Kidney (tissue), 14 donors: ENCODE data around the gene CFB. TPM values are rescaled to one million over a fixed set of nuclear protein-coding genes. Genes with fewer than 3 reads are reported as not detected.
"Not testable (repeated sequence)": the region's sequence is repeated elsewhere in the genome, so short reads cannot be mapped to it uniquely, and the experiment has no call there.

Experiments used
- DNase-seq, 5 donors: peaks; one replicate each; pipeline ENCODE4 v3.0.0-alpha.2; 2013 to 2020
- FAIRE-seq: peaks from 2 replicates; lab custom pipeline; 2012; peaks lifted over from hg19 to GRCh38; lab: Jason Lieb, UNC
- H3K27ac ChIP-seq, 2 donors: one replicate each; pipeline ENCODE4 v1.7.0; 2013; ENCODE audit warnings: low read depth in 2 of 2, low read length in 2 of 2, inconsistent platforms in 1 of 2
- H3K27me3 ChIP-seq: one replicate; pipeline ENCODE4 v1.7.1; 2013; ENCODE audit warnings: low read length, inconsistent platforms; ENCODE audit not compliant: control insufficient read depth, insufficient read depth
- H3K36me3 ChIP-seq, 3 donors: one replicate each; pipeline versions ENCODE4 v1.7.0 to v1.7.1; 2013; ENCODE audit warnings: low read length in 3 of 3, control low read depth in 1 of 3, inconsistent platforms in 1 of 3; ENCODE audit not compliant: insufficient read depth in 3 of 3, control insufficient read depth in 2 of 3
- H3K4me1 ChIP-seq, 3 donors: one replicate each; pipeline versions ENCODE4 v1.7.0 to v1.7.1; 2013; ENCODE audit warnings: low read length in 3 of 3, inconsistent platforms in 1 of 3, low read depth in 1 of 3; ENCODE audit not compliant: control insufficient read depth in 2 of 3, insufficient read depth in 2 of 3
- H3K4me3 ChIP-seq, 3 donors: one replicate each; pipeline versions ENCODE4 v1.7.0 to v1.8.1; 2013; ENCODE audit warnings: low read length in 3 of 3, control low read depth in 1 of 3, inconsistent platforms in 1 of 3
- H3K9ac ChIP-seq, 3 donors: one replicate each; pipeline versions ENCODE4 v1.7.0 to v1.7.1; 2013; ENCODE audit warnings: low read length in 3 of 3, control low read depth in 1 of 3, inconsistent platforms in 1 of 3
- H3K9me3 ChIP-seq, 3 donors: one replicate each; pipeline versions ENCODE4 v1.7.0 to v1.7.1; 2013; ENCODE audit warnings: low read length in 3 of 3, control low read depth in 1 of 3, inconsistent platforms in 1 of 3; ENCODE audit not compliant: control insufficient read depth in 2 of 3, insufficient read depth in 1 of 3
- CTCF ChIP-seq: IDR thresholded peaks from 3 replicates; pipeline ENCODE4 v1.5.1; 2012; ENCODE audit warnings: mild to moderate bottlenecking, moderate library complexity, borderline replicate concordance; ENCODE audit not compliant: insufficient read depth; ENCODE audit errors: extremely low read depth
- intact Hi-C: fragments of 100-400 bp; cut with DNase I; formaldehyde crosslinking; loops from one replicate; pipeline ENCODE4 v1.11.1; 2022
- polyA plus RNA-seq: library from polyadenylated mRNA; stranded (reverse); fragments of 350-450 nt; fragmentation: Illumina TruSeq; extraction: RNeasy Lipid Tissue Mini Kit (QIAGEN cat#74804); gene quantifications from one replicate; pipeline ENCODE4 v1.2.3, GENCODE V29; 2014; ENCODE audit warnings: low read depth, low replicate concordance; ENCODE audit not compliant: insufficient read depth
- total RNA-seq: library from RNA; stranded (reverse); fragmentation: NEBNext Ultra II Directional; extraction: Animal tissue kit (Norgen Biotek cat#: 25700); gene quantifications from one replicate; pipeline ENCODE4 v1.2.1, GENCODE V29; 2021
- donor health status: control.
- donor health status: control.
- donor health status: control.
- donor health status: control.
- donor health status: control.
- donor health status: DM: yes; HTN: yes; CAD: no.
- donor health status: Normal renal cell carcinoma (clear cell type).

CFB gene
- total and polyA plus RNA-seq, 2 donors from 2014 or later: 154 to 200 TPM

- DNase-seq: peak; percentile 97 to 99 (median 98)
- FAIRE-seq: no peak
- TF ChIP-seq CTCF: no peak
- no peaks in the 10 kb centered on the region for H3K27me3 ChIP-seq
- H3K4me1 ChIP-seq: peaks cover 0 to 26% (median 4%) of the 10 kb centered on the region in 3 donors
- H3K4me3 ChIP-seq: peak within 1 kb of the TSS; percentile 80 to 98 (median 89)
- intact Hi-C loops: no loop called here
- H3K36me3 ChIP-seq: peaks cover 2 to 17% (median 16%) of the 10 kb centered on the region in 3 donors
- no peaks in the 10 kb centered on the region for H3K9me3 ChIP-seq
- peak within 1 kb of the TSS; percentile 63 to 98 (median 74) for H3K9ac ChIP-seq
- peak within 1 kb of the TSS; percentile 94 to 99 for H3K27ac ChIP-seq
Measured at GRCh38 chr6:31971993-31972708, 26.3 kb downstream of the CFB start, which contains the start of gene DXO. DXO (minus strand) TSS chr6:31972138; CDS start chr6:31971675, 463 bp downstream.

GRCh38 chr6:31972709-31973350, 26.9 kb downstream of the CFB start:
- Histone ChIP-seq H3K36me3 (peaks cover 0 to 11% (median 9%) of the 10 kb centered on the region in 3 donors), H3K9ac (peak overlapping the region; percentile 63 to 98 (median 74)), H3K9me3 (no peaks in the 10 kb centered on the region), H3K27ac (peak overlapping the region; percentile 94 to 99), H3K4me1 (peaks cover 0 to 26% (median 4%) of the 10 kb centered on the region in 3 donors), H3K4me3 (peak overlapping the region; percentile 80 to 98 (median 89)), H3K27me3 (no peaks in the 10 kb centered on the region)
- intact Hi-C loops: no loop called here
- no peak for TF ChIP-seq CTCF
- no peak for DNase-seq
- no peak for FAIRE-seq

GRCh38 chr6:31976065-31976464, 30.2 kb downstream of the CFB start:
- H3K9me3 ChIP-seq, intact Hi-C loops, H3K27me3 ChIP-seq, H3K4me3 ChIP-seq, FAIRE-seq, H3K27ac ChIP-seq, H3K36me3 ChIP-seq, H3K9ac ChIP-seq: not testable (repeated sequence)
- H3K4me1 ChIP-seq: peaks cover 0 to 19% (median 4%) of the 10 kb centered on the region in 3 donors
- DNase-seq: peak in 1 of 5 donors; percentile 77

- Histone ChIP-seq H3K9me3 (no peaks in the 10 kb centered on the region), H3K9ac (no peak overlapping the region), H3K4me3 (no peak overlapping the region), H3K36me3 (peaks cover 0 to 5% (median 0%) of the 10 kb centered on the region in 3 donors), H3K4me1 (peaks cover 0 to 9% (median 4%) of the 10 kb centered on the region in 3 donors), H3K27me3 (no peaks in the 10 kb centered on the region), H3K27ac (peak overlapping the region in 1 of 2 donors; percentile 47)
- DNase-seq (no peak), FAIRE-seq (no peak)
- no peak for TF ChIP-seq CTCF
- intact Hi-C loops: no loop called here
Measured at GRCh38 chr6:31977816-31978431, 32.0 kb downstream of the CFB start.
